IPS-18c (cell line): ENCODE measurements around the gene CYP2D6.

Source experiments
- H3K4me3 ChIP-seq: 2 replicates; pipeline ENCODE4 v1.7.0; 2013; ENCODE audit warnings: low read depth, mild to moderate bottlenecking, low read length, moderate library complexity; ENCODE audit not compliant: insufficient read depth
- H3K9me3 ChIP-seq: one replicate; pipeline ENCODE4 v1.6.1; 2013; ENCODE audit warnings: mild to moderate bottlenecking, low read length, moderate library complexity; ENCODE audit not compliant: control insufficient read depth, insufficient read depth

Gene CYP2D6

GRCh38 chr22:42077486-42078125 is 53.0 kb downstream of the CYP2D6 start:
- Histone ChIP-seq H3K4me3 (no peak overlapping the region), H3K9me3 (no peaks in the 10 kb centered on the region)

GRCh38 chr22:42076764-42077485 is 53.7 kb downstream of the CYP2D6 start:
- H3K9me3 ChIP-seq, result no peaks in the 10 kb centered on the region
- no peak overlapping the region for H3K4me3 ChIP-seq
